PFSK-1 (cell line): ENCODE measurements around the gene ELF2.

Experiments
- POLR2AphosphoS5 ChIP-seq: IDR thresholded peaks from 2 replicates; pipeline ENCODE4 v1.6.1; 2012; ENCODE audit warnings: low read depth, mild to moderate bottlenecking, control low read depth, low read length, moderate library complexity
- REST ChIP-seq, 2 experiments: IDR thresholded peaks; 2 replicates each; pipeline versions ENCODE4 v1.6.1 to v1.8.0; 2011 to 2012; ENCODE audit warnings: low read depth in 2 of 2, low read length in 2 of 2, control low read depth in 1 of 2, inconsistent platforms in 1 of 2, mild to moderate bottlenecking in 1 of 2, moderate library complexity in 1 of 2; ENCODE audit not compliant: insufficient read depth in 1 of 2
- TAF1 ChIP-seq: IDR thresholded peaks from 2 replicates; pipeline ENCODE4 v1.6.1; 2012; ENCODE audit warnings: low read length, control low read depth, borderline replicate concordance; ENCODE audit not compliant: insufficient read depth

- TF ChIP-seq POLR2AphosphoS5 (no peak), REST (IDR thresholded peaks at IDR 0.05; ENCODE audit: insufficient read depth in 1 of 2, low read depth in 2 of 2, low read length in 2 of 2) (no peak), TAF1 (no peak)
Observed at GRCh38 chr4:139053909-139054308, 123.1 kb downstream of the ELF2 start.
